HepG2 (cell line): Measurements from ENCODE around the gene PDLIM7. TPM values are rescaled to one million over a fixed set of nuclear protein-coding genes. Genes with fewer than 3 reads are reported as not detected.
A peak's percentile ranks its signal among the peaks of the same experiment; 100 is the strongest.

Source experiments
- ETV6 ChIP-seq: sonication (generic); formaldehyde crosslinking; conservative IDR thresholded peaks from 2 replicates; pipeline ENCODE4 v1.4.0; 2020; ENCODE audit warnings: missing genetic modification reagents
- FOXA3 ChIP-seq: IDR thresholded peaks from 2 replicates; pipeline ENCODE4 v1.6.1; 2016; ENCODE audit warnings: missing genetic modification reagents, missing compliant biosample characterization
- HDAC2 ChIP-seq: sonication (generic); formaldehyde crosslinking; IDR thresholded peaks from 2 replicates; pipeline ENCODE4 v1.4.0; 2020; ENCODE audit warnings: missing genetic modification reagents
- JUNB ChIP-seq: sonication (generic); formaldehyde crosslinking; IDR thresholded peaks from 2 replicates; pipeline ENCODE4 v1.8.0; 2022; ENCODE audit warnings: missing genetic modification reagents, mild to moderate bottlenecking, borderline replicate concordance
- MATR3 ChIP-seq: sonication (generic); formaldehyde crosslinking; IDR thresholded peaks from 2 replicates; pipeline ENCODE4 v1.4.0; 2020; ENCODE audit warnings: missing genetic modification reagents
- NAIF1 ChIP-seq: sonication (generic); formaldehyde crosslinking; IDR thresholded peaks from 2 replicates; pipeline ENCODE4 v1.5.0; 2020; ENCODE audit warnings: mild to moderate bottlenecking, missing genetic modification reagents, borderline replicate concordance
- RELA ChIP-seq: sonication (generic); formaldehyde crosslinking; IDR thresholded peaks from 2 replicates; pipeline ENCODE4 v1.4.0; 2020; ENCODE audit warnings: missing genetic modification reagents
- RXRB ChIP-seq: IDR thresholded peaks from 2 replicates; pipeline ENCODE4 v1.6.1; 2016; ENCODE audit warnings: borderline replicate concordance, missing genetic modification reagents, missing compliant biosample characterization
- ZBTB7B ChIP-seq: sonication (generic); formaldehyde crosslinking; IDR thresholded peaks from 2 replicates; pipeline ENCODE4 v1.4.0; 2020; ENCODE audit warnings: missing genetic modification reagents
- ZFP1 ChIP-seq: IDR thresholded peaks from 2 replicates; pipeline ENCODE4 v1.6.1; 2016
- ZNF143 ChIP-seq: sonication (generic); formaldehyde crosslinking; IDR thresholded peaks from 2 replicates; pipeline ENCODE4 v1.4.0; 2020; ENCODE audit warnings: missing genetic modification reagents
- ZNF234 ChIP-seq: sonication (generic); formaldehyde crosslinking; conservative IDR thresholded peaks from 2 replicates; pipeline ENCODE4 v1.5.1; 2020; ENCODE audit warnings: mild to moderate bottlenecking, missing genetic modification reagents
- ZNF510 ChIP-seq: sonication (generic); formaldehyde crosslinking; IDR thresholded peaks from 2 replicates; pipeline ENCODE4 v1.4.0; 2020; ENCODE audit warnings: low read depth, mild to moderate bottlenecking, missing genetic modification reagents
- ZNF570 ChIP-seq: sonication (generic); formaldehyde crosslinking; IDR thresholded peaks from 2 replicates; pipeline ENCODE4 v1.4.0; 2020; ENCODE audit warnings: mild to moderate bottlenecking, missing genetic modification reagents, borderline replicate concordance
- ZNF605 ChIP-seq: sonication (generic); formaldehyde crosslinking; IDR thresholded peaks from 2 replicates; pipeline ENCODE4 v1.8.0; 2022; ENCODE audit warnings: mild to moderate bottlenecking, missing genetic modification reagents
- ZNF773 ChIP-seq: sonication (generic); formaldehyde crosslinking; IDR thresholded peaks from 2 replicates; pipeline ENCODE4 v1.4.0; 2020; ENCODE audit warnings: missing genetic modification reagents, borderline replicate concordance
- ZNF792 ChIP-seq: IDR thresholded peaks from 2 replicates; pipeline ENCODE4 v1.6.1; 2016
- ZNF83 ChIP-seq: sonication (generic); formaldehyde crosslinking; IDR thresholded peaks from 2 replicates; pipeline ENCODE4 v1.4.0; 2020; ENCODE audit warnings: missing genetic modification reagents, mild to moderate bottlenecking, borderline replicate concordance
- polyA plus RNA-seq, 8 experiments: library from polyadenylated mRNA; depleted of rRNA in 3 of 8; stranded (reverse) in 7 of 8; unstranded in 1 of 8; fragments of >200 nt; fragmentation: Illumina TruSeq in 4 of 8; extraction: Trizol in 4 of 8; gene quantifications; 2 replicates each; pipeline versions ENCODE4 v1.2.1 to v1.2.3, GENCODE V29; 2011 to 2016; ENCODE audit warnings: low read depth in 4 of 8, missing spikeins in 1 of 8, mixed read lengths in 1 of 8; ENCODE audit not compliant: insufficient read depth in 1 of 8
- total RNA-seq, 5 experiments: library from RNA; depleted of rRNA; stranded (reverse); fragments of >200 nt; fragmentation: Illumina TruSeq; extraction: Trizol; gene quantifications; 2 replicates each; pipeline ENCODE4 v1.2.3, GENCODE V29; 2016; ENCODE audit warnings: low read depth in 1 of 5
- TF ChIP-seq, protein P1 (sequence below): sonication (generic); formaldehyde crosslinking; IDR thresholded peaks from 2 replicates; pipeline ENCODE4 v1.8.0; 2022; ENCODE audit warnings: missing genetic modification reagents, mild to moderate bottlenecking, borderline replicate concordance
- TF ChIP-seq, protein P2 (sequence below): sonication (generic); formaldehyde crosslinking; IDR thresholded peaks from 2 replicates; pipeline ENCODE4 v1.4.0; 2020; ENCODE audit warnings: missing genetic modification reagents, borderline replicate concordance
- TF ChIP-seq, protein P3 (sequence below): sonication (generic); formaldehyde crosslinking; IDR thresholded peaks from 2 replicates; pipeline ENCODE4 v1.4.0; 2020; ENCODE audit warnings: low read depth, missing genetic modification reagents

The PDLIM7 gene
- total and polyA plus RNA-seq, 2 of the 13 experiments (the other 11 are each of a cell fraction or from before 2014, with no cell fraction given), result 21.1 to 31.3 TPM

DNA sequence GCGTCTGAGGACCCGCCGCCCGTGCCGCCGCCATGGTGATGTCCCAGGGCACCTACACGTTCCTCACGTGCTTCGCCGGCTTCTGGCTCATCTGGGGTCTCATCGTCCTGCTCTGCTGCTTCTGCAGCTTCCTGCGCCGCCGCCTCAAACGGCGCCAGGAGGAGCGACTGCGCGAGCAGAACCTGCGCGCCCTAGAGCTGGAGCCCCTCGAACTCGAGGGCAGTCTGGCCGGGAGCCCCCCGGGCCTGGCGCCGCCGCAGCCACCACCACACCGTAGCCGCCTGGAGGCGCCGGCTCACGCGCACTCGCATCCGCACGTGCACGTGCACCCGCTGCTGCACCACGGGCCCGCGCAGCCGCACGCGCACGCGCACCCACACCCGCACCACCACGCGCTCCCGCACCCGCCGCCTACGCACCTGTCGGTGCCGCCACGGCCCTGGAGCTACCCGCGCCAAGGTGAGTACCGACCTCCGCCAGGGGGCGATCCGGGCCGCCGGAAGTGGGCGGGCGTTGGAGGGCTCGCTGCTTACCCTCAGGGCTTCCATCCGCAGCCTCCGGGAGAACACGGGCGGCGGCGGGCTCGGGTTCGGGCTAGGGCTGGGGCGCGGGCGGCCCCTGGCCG, 42.3 kb downstream of the PDLIM7 start (continued):
- TF ChIP-seq ZNF234 (CRISPR knock-in tag) (no peak; the same call in none of the 2 replicates), HDAC2 (peak; percentile 56), FOXA3 (CRISPR knock-in tag) (peak; percentile 52; the same call in 1 of the 2 replicates), ZNF510 (CRISPR knock-in tag) (no peak), ZNF773 (CRISPR knock-in tag) (peak; percentile 59; the same call in 1 of the 2 replicates), NAIF1 (CRISPR knock-in tag) (peak; percentile 87; the same call in 1 of the 2 replicates), ZBTB7B (CRISPR knock-in tag) (0 out of 2 replicates have a peak, but pooled peaks have one; percentile 25), ETV6 (CRISPR knock-in tag) (no peak), ZNF570 (CRISPR knock-in tag) (no peak), ZNF792 (CRISPR knock-in tag) (no peak), JUNB (CRISPR knock-in tag) (no peak), ZNF605 (CRISPR knock-in tag) (peak; percentile 9; the same call in 1 of the 2 replicates), RELA (CRISPR knock-in tag) (peak; percentile 54; the same call in 1 of the 2 replicates), ZFP1 (CRISPR knock-in tag) (no peak), ZNF143 (no peak), ZNF83 (CRISPR knock-in tag) (no peak), RXRB (CRISPR knock-in tag) (0 out of 2 replicates have a peak, but pooled peaks have one; percentile 37), MATR3 (CRISPR knock-in tag) (no peak)
- TF ChIP-seq, protein P1, sequence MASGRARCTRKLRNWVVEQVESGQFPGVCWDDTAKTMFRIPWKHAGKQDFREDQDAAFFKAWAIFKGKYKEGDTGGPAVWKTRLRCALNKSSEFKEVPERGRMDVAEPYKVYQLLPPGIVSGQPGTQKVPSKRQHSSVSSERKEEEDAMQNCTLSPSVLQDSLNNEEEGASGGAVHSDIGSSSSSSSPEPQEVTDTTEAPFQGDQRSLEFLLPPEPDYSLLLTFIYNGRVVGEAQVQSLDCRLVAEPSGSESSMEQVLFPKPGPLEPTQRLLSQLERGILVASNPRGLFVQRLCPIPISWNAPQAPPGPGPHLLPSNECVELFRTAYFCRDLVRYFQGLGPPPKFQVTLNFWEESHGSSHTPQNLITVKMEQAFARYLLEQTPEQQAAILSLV (CRISPR knock-in tag), result no peak; the same call in 1 of the 2 replicates
- TF ChIP-seq, protein P2, sequence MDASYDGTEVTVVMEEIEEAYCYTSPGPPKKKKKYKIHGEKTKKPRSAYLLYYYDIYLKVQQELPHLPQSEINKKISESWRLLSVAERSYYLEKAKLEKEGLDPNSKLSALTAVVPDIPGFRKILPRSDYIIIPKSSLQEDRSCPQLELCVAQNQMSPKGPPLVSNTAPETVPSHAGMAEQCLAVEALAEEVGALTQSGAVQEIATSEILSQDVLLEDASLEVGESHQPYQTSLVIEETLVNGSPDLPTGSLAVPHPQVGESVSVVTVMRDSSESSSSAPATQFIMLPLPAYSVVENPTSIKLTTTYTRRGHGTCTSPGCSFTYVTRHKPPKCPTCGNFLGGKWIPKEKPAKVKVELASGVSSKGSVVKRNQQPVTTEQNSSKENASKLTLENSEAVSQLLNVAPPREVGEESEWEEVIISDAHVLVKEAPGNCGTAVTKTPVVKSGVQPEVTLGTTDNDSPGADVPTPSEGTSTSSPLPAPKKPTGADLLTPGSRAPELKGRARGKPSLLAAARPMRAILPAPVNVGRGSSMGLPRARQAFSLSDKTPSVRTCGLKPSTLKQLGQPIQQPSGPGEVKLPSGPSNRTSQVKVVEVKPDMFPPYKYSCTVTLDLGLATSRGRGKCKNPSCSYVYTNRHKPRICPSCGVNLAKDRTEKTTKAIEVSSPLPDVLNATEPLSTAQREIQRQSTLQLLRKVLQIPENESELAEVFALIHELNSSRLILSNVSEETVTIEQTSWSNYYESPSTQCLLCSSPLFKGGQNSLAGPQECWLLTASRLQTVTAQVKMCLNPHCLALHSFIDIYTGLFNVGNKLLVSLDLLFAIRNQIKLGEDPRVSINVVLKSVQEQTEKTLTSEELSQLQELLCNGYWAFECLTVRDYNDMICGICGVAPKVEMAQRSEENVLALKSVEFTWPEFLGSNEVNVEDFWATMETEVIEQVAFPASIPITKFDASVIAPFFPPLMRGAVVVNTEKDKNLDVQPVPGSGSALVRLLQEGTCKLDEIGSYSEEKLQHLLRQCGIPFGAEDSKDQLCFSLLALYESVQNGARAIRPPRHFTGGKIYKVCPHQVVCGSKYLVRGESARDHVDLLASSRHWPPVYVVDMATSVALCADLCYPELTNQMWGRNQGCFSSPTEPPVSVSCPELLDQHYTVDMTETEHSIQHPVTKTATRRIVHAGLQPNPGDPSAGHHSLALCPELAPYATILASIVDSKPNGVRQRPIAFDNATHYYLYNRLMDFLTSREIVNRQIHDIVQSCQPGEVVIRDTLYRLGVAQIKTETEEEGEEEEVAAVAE (CRISPR knock-in tag), result peak; percentile 52; the same call in 1 of the 2 replicates
- TF ChIP-seq, protein P3, sequence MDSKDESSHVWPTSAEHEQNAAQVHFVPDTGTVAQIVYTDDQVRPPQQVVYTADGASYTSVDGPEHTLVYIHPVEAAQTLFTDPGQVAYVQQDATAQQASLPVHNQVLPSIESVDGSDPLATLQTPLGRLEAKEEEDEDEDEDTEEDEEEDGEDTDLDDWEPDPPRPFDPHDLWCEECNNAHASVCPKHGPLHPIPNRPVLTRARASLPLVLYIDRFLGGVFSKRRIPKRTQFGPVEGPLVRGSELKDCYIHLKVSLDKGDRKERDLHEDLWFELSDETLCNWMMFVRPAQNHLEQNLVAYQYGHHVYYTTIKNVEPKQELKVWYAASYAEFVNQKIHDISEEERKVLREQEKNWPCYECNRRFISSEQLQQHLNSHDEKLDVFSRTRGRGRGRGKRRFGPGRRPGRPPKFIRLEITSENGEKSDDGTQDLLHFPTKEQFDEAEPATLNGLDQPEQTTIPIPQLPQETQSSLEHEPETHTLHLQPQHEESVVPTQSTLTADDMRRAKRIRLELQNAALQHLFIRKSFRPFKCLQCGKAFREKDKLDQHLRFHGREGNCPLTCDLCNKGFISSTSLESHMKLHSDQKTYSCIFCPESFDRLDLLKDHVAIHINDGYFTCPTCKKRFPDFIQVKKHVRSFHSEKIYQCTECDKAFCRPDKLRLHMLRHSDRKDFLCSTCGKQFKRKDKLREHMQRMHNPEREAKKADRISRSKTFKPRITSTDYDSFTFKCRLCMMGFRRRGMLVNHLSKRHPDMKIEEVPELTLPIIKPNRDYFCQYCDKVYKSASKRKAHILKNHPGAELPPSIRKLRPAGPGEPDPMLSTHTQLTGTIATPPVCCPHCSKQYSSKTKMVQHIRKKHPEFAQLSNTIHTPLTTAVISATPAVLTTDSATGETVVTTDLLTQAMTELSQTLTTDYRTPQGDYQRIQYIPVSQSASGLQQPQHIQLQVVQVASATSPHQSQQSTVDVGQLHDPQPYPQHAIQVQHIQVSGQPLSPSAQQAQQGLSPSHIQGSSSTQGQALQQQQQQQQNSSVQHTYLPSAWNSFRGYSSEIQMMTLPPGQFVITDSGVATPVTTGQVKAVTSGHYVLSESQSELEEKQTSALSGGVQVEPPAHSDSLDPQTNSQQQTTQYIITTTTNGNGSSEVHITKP (CRISPR knock-in tag), result no peak
